ENCODE data around the gene AFDN. TPM values are rescaled to one million over a fixed set of nuclear protein-coding genes. Genes with fewer than 3 reads are reported as not detected.

Gene AFDN
- total RNA-seq, 4 donors from 2014 or later = 196 to 311 (median 224) TPM

DNA sequence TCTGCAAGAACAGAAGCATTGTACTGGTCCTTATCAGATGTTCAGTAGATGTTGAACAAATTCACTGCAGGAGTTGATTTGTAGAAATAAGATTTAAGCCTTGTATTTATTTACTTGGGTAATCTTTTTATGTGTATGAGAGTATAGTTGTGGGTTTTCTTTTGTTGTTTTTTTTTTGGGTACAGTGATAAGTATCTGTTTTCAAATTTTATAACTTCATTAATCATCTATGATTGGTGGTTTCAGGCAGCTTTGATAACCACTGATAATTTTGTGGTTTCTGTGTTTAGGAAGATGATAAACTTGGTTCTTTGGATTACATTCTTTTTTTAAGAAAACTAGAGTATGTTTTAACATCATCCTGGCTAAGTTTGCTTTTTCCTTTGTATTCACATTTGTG lies 2.8 kb downstream of the AFDN start:
- no peak for TF ChIP-seq POLR2A (IDR thresholded peaks at IDR 0.05)
- TF ChIP-seq, protein P1, sequence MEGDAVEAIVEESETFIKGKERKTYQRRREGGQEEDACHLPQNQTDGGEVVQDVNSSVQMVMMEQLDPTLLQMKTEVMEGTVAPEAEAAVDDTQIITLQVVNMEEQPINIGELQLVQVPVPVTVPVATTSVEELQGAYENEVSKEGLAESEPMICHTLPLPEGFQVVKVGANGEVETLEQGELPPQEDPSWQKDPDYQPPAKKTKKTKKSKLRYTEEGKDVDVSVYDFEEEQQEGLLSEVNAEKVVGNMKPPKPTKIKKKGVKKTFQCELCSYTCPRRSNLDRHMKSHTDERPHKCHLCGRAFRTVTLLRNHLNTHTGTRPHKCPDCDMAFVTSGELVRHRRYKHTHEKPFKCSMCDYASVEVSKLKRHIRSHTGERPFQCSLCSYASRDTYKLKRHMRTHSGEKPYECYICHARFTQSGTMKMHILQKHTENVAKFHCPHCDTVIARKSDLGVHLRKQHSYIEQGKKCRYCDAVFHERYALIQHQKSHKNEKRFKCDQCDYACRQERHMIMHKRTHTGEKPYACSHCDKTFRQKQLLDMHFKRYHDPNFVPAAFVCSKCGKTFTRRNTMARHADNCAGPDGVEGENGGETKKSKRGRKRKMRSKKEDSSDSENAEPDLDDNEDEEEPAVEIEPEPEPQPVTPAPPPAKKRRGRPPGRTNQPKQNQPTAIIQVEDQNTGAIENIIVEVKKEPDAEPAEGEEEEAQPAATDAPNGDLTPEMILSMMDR (IDR thresholded peaks at IDR 0.05) = no peak
- H3K4me1 ChIP-seq = peaks cover 34 to 45% of the 10 kb centered on the region in 2 donors
- no peaks in the 10 kb centered on the region for H3K36me3 ChIP-seq
- peak overlapping the region; percentile 78 to 95 (median 95) for H3K27ac ChIP-seq
- DNase-seq = no peak
- no peaks in the 10 kb centered on the region for H3K9me3 ChIP-seq
- H3K4me3 ChIP-seq (replicated peaks in 1 of 3) = no peak overlapping the region
- intact Hi-C loops (cut with DNase I) = no loop called here
- no peaks in the 10 kb centered on the region for H3K27me3 ChIP-seq

DNA sequence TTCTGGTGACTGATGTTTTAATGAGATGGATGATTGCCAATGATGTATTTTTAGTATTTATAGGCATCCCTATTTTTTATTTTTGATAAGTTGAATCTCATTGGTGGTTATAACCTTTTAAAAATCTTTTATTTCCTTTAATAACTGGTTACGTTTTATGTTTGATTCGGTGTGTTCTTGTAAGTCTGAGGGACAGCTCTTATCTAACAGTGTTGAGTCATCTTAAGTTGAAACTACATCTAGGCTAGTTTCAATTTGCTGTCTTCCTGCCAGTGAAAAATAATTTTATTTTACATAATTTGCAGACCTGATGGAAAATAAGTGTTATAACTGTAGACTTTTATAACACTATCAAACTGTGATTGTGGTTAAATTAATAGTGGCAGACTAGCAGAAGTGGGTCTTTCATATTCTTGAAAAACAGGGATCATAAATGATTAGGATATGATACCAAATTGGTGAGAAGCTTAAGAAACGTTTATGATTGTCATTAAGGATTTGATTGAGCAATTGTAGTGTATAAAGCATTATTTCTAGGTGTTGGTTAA lies 4.6 kb downstream of the AFDN start:
- Histone ChIP-seq H3K9me3 (no peaks in the 10 kb centered on the region), H3K27ac (peak overlapping the region in 2 of 3 donors; percentile 84 to 85), H3K27me3 (no peaks in the 10 kb centered on the region), H3K4me1 (peaks cover 42 to 48% of the 10 kb centered on the region in 2 donors), H3K4me3 (replicated peaks in 1 of 3) (no peak overlapping the region), H3K36me3 (no peaks in the 10 kb centered on the region)
- intact Hi-C loops (cut with DNase I) = no loop called here
- DNase-seq = no peak
- no peak for TF ChIP-seq POLR2A (IDR thresholded peaks at IDR 0.05)
- TF ChIP-seq, protein P1 (IDR thresholded peaks at IDR 0.05) = no peak
- 62 to 78% methylated on average over 3 of the region's 3 CpGs for WGBS, 2 donors

DNA sequence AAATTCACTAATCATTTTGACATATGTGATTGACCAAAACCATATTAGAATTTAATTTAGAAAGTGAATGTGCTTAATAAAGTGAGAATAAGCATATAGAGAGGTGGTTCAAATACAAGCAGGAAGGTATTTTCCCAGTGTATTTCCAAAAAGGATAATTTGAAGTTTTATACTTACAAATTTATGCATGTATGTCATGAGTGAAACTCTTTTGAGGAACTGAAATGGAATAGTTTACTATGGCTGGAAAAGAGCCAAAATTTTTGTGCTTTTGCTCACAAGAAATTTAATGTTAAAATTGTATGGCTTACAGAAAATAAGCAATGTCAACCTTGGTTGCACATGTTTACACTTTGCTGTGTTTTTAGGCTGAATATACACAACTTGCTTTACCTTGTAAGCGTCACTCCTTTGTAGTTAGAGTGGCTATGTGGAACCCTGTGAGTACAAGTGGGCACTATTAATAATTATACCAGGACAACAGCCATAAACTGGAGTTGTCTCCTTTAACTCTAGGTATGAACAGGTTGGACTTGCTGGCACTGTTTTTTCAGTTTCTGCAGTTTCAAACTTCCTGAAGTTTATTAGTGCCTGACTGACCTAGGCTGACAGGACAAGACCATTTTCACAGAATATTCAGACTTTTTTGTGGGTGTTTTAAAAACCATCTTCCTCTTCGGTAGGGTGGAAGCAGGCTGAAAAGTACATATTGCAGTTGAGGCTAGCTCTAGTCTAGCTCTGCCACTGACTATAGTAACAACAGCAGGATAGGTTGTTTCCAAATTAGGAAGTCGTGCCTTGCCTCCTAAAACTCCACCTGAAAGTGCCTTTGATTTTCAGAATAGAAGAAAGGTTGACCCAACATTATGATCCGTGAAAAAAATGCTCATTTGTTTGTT lies 6.0 kb downstream of the AFDN start:
- Histone ChIP-seq H3K27me3 (no peaks in the 10 kb centered on the region), H3K27ac (peak overlapping the region; percentile 83 to 85 (median 84)), H3K36me3 (no peaks in the 10 kb centered on the region), H3K4me3 (replicated peaks in 1 of 3) (no peak overlapping the region), H3K4me1 (peaks cover 42 to 55% of the 10 kb centered on the region in 2 donors), H3K9me3 (no peaks in the 10 kb centered on the region)
- 19 to 22% methylated on average over 4 of the region's 4 CpGs for WGBS, 2 donors
- peak in 1 of 2 donors; percentile 30 for DNase-seq
- TF ChIP-seq, protein P1 (IDR thresholded peaks at IDR 0.05) = no peak
- TF ChIP-seq POLR2A (IDR thresholded peaks at IDR 0.05) = peak in 1 of 2 donors; percentile 51
- intact Hi-C loops (cut with DNase I) = no loop called here

DNA sequence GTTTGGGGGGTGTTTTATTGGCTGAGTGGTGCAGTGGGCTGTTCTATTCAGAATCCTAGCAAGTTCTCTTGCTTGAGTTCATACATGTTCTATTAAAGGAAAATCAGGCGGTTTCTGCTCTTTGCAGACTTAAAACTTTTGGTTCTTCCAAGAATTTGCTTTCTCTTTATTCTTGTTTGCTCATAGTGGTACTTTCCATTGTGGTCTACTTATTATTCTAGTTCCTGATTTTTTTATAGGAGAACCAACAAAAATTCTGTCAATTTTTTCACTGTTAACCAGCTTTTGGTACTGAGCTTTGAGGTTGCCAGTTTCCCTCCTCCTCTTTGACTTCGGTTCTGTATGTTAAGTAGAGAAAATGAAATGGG lies 6.7 kb downstream of the AFDN start:
- H3K9me3 ChIP-seq = no peaks in the 10 kb centered on the region
- 58 to 72% methylated on average over 2 of the region's 2 CpGs for WGBS, 2 donors
- H3K27me3 ChIP-seq = no peaks in the 10 kb centered on the region
- no peak overlapping the region for H3K4me3 ChIP-seq (replicated peaks in 1 of 3)
- no peaks in the 10 kb centered on the region for H3K36me3 ChIP-seq
- no peak for DNase-seq
- peaks cover 39 to 55% of the 10 kb centered on the region in 2 donors for H3K4me1 ChIP-seq
- intact Hi-C loops (cut with DNase I) = no loop called here
- H3K27ac ChIP-seq = peak overlapping the region; percentile 83 to 85 (median 84)
- TF ChIP-seq POLR2A (IDR thresholded peaks at IDR 0.05) = no peak
- TF ChIP-seq, protein P1 (IDR thresholded peaks at IDR 0.05) = no peak

DNA sequence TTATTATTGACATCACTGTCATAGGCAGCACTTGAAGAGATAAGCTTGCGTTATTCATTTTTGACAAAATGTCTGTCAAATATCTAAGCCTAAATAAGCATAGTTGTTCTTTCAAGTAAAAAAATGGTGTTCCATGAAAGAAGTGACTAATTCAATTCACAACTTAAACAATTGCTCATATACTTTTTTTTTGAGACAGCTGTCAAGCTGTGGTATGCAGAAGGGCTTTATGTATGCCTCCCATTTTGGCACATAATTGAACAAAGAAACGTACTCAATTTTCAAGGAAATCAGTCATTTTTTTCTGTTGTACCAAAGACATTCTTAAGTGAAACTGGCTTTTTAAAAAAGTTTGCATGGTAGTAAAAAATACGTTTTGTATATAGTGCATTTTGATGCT lies 8.5 kb downstream of the AFDN start:
- H3K9me3 ChIP-seq = no peaks in the 10 kb centered on the region
- no peak overlapping the region for H3K27ac ChIP-seq
- DNase-seq = no peak
- TF ChIP-seq POLR2A (IDR thresholded peaks at IDR 0.05) = no peak
- no peaks in the 10 kb centered on the region for H3K36me3 ChIP-seq
- peaks cover 39 to 60% of the 10 kb centered on the region in 2 donors for H3K4me1 ChIP-seq
- H3K27me3 ChIP-seq = no peaks in the 10 kb centered on the region
- H3K4me3 ChIP-seq (replicated peaks in 1 of 3) = no peak overlapping the region
- WGBS, 2 donors = 90 to 91% methylated on average over 3 of the region's 3 CpGs
- intact Hi-C loops (cut with DNase I) = no loop called here

All from thyroid gland (tissue), 4 donors.